Breast epithelium (tissue), 4 donors: ENCODE measurements around the gene ACOX3. TPM values are rescaled to one million over a fixed set of nuclear protein-coding genes. Genes with fewer than 3 reads are reported as not detected.
A peak's percentile ranks its signal among the peaks of the same experiment; 100 is the strongest.
"Not testable (repeated sequence)": the region's sequence is repeated elsewhere in the genome, so short reads cannot be mapped to it uniquely, and the experiment has no call there.

Experiments used
- DNase-seq, 2 donors: peaks; one replicate each; pipeline ENCODE4 v3.0.0-alpha.2; 2019; ENCODE audit warnings: low spot score in 2 of 2
- H3K27ac ChIP-seq, 2 donors: fragments of 200-600 bp; sonication (generic) in 1 of 2; one replicate each; pipeline ENCODE4 v1.5.1; 2016 to 2019; ENCODE audit warnings: mild to moderate bottlenecking in 1 of 2
- H3K27me3 ChIP-seq, 2 donors: fragments of 200-600 bp; sonication (generic) in 1 of 2; one replicate each; pipeline versions ENCODE4 v1.5.1 to v1.6.0; 2017 to 2019; ENCODE audit warnings: control low read depth in 1 of 2, mild to moderate bottlenecking in 1 of 2
- H3K36me3 ChIP-seq: fragments of 200-600 bp; one replicate; pipeline ENCODE4 v1.5.1; 2019
- H3K4me1 ChIP-seq, 2 donors: fragments of 200-600 bp; sonication (generic); one replicate each; pipeline ENCODE4 v1.5.1; 2016 to 2019; ENCODE audit warnings: control low read depth in 1 of 2
- H3K4me3 ChIP-seq, 3 donors: fragments of 200-600 bp; sonication (generic); 1 replicate in 2 of 3; 2 replicates in 1 of 3; pipeline ENCODE4 v1.5.1; 2016 to 2019; ENCODE audit warnings: mild to moderate bottlenecking in 3 of 3, moderate library complexity in 2 of 3
- H3K9me3 ChIP-seq, 2 donors: fragments of 200-600 bp; sonication (generic) in 1 of 2; one replicate each; pipeline ENCODE4 v1.5.1; 2016 to 2019; ENCODE audit warnings: control low read depth in 1 of 2
- POLR2A ChIP-seq: fragments of 450-650 bp; IDR thresholded peaks from one replicate; pipeline ENCODE4 v1.6.1; 2016; ENCODE audit warnings: antibody characterized with exemption, mild to moderate bottlenecking, moderate library complexity
- POLR2AphosphoS5 ChIP-seq, 3 donors: sonication (generic); formaldehyde crosslinking; IDR thresholded peaks; one replicate each; pipeline ENCODE4 v1.6.1; 2017; ENCODE audit warnings: antibody characterized with exemption in 3 of 3
- intact Hi-C: fragments of 100-400 bp; cut with DNase I; formaldehyde crosslinking; loops from one replicate; pipeline ENCODE4 v1.15.1; 2023; ENCODE audit warnings: low total_unique reads
- total RNA-seq, 3 donors: library from RNA; depleted of rRNA; stranded (reverse); fragments of >200 nt; gene quantifications; one replicate each; pipeline ENCODE4 v1.1.0, GENCODE V29; 2016
- TF ChIP-seq, protein P1 (sequence below), 3 donors: fragments of 450-650 bp; IDR thresholded peaks; one replicate each; pipeline ENCODE4 v1.5.1; 2016 to 2017; ENCODE audit warnings: antibody characterized with exemption in 3 of 3, mild to moderate bottlenecking in 3 of 3, moderate library complexity in 3 of 3

ACOX3 gene
- total RNA-seq, 3 donors from 2014 or later: 24.0 to 69.4 (median 47.9) TPM

DNA sequence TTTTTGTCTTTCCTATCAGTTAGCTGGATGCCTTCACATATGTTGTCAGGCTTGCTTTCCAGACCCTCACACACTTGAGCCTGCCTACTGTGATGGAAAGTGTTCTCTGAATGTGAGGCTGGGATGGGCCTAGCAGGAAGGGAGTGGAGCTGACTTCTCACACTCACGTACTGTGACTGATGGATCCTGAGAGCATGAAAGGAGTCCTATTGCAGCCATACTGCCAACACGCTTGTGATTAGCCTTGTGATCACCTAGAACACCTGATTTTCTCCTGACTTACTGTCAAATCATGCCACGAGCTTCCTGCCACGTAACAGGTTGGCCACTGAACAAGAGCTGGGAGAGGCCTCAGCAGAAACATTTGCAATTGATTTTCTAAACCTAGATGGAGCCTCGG, 49.9 kb downstream of the ACOX3 start:
- H3K27me3 ChIP-seq: no peaks in the 10 kb centered on the region
- H3K4me3 ChIP-seq: no peak overlapping the region
- intact Hi-C loops: no loop called here
- DNase-seq: no peak
- no peaks in the 10 kb centered on the region for H3K4me1 ChIP-seq
- peaks cover 8% of the 10 kb centered on the region for H3K36me3 ChIP-seq
- TF ChIP-seq, protein P1, sequence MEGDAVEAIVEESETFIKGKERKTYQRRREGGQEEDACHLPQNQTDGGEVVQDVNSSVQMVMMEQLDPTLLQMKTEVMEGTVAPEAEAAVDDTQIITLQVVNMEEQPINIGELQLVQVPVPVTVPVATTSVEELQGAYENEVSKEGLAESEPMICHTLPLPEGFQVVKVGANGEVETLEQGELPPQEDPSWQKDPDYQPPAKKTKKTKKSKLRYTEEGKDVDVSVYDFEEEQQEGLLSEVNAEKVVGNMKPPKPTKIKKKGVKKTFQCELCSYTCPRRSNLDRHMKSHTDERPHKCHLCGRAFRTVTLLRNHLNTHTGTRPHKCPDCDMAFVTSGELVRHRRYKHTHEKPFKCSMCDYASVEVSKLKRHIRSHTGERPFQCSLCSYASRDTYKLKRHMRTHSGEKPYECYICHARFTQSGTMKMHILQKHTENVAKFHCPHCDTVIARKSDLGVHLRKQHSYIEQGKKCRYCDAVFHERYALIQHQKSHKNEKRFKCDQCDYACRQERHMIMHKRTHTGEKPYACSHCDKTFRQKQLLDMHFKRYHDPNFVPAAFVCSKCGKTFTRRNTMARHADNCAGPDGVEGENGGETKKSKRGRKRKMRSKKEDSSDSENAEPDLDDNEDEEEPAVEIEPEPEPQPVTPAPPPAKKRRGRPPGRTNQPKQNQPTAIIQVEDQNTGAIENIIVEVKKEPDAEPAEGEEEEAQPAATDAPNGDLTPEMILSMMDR (IDR thresholded peaks at IDR 0.05): no peak
- TF ChIP-seq POLR2A (no peak), POLR2AphosphoS5 (IDR thresholded peaks at IDR 0.05) (no peak)
- no peak overlapping the region for H3K27ac ChIP-seq
- no peaks in the 10 kb centered on the region for H3K9me3 ChIP-seq

DNA sequence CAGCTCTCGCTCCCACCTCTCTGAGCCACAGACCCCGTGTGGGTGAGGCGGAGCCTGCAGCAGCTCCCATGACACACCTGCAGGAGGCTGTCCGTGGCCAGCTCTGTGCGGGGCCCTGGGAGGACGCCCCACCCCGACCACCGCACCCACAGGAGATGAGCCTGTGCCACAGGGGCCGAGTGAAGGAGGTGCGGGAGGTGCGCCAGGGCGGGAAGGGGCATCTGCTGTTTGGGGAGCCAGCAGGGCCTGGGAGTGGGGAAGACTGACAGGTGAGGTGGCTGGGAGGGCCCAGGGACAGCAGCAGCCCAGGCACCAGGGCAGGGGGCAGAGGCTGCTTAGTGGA, 52.0 kb downstream of the ACOX3 start:
- intact Hi-C loops: no loop called here
- TF ChIP-seq, protein P1 (IDR thresholded peaks at IDR 0.05): no peak
- TF ChIP-seq POLR2AphosphoS5 (IDR thresholded peaks at IDR 0.05) (no peak), POLR2A (no peak)
- no peaks in the 10 kb centered on the region for H3K4me1 ChIP-seq
- peaks cover 8% of the 10 kb centered on the region for H3K36me3 ChIP-seq
- no peaks in the 10 kb centered on the region for H3K27me3 ChIP-seq
- DNase-seq: no peak
- H3K27ac ChIP-seq: no peak overlapping the region
- H3K4me3 ChIP-seq: no peak overlapping the region
- no peaks in the 10 kb centered on the region for H3K9me3 ChIP-seq

DNA sequence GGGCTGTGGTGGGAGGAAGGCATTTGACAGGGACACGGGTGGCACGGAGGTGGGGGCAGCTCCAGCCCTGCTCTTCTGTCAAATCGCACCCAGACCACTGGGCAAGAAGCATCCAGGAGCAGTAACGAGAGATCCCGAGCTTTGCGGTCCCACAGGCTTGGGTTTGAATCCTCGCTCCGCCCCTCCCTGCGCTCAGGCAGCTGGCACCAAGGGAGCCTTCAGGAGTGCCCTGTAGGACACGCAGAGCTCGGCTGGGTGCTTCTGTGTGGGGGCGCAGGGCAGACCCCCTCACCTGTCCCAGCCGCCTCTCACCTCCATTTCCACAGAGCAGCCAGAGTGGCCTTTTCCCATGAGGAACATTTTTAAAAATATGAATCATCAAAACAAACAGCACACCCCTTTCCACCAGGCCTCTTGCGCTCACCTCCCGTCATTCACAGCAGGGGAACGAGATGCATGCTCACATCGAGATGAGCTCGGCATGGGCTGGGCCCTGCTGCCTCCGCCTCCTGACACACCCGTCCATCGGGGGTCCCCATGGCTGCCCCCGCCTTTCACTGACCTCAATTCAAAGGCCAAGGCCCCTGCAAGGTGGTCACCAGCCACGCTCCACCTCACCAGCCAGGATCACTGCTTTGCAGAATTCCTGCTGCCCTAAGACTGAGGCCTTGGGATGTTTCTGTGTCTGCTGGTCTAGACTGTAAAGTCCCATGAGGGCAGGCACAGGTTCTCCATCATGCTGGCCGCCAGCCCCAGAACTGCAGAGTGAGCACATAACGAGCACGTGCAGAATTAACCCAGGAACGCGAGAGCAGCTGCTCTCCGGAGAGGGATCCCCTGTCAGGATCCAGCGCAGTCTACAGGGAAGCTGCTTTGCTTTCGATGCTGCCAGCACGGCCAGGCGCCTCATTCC, 52.7 kb downstream of the ACOX3 start:
- no peaks in the 10 kb centered on the region for H3K9me3 ChIP-seq
- H3K36me3 ChIP-seq: peaks cover 8% of the 10 kb centered on the region
- no peaks in the 10 kb centered on the region for H3K27me3 ChIP-seq
- TF ChIP-seq, protein P1 (IDR thresholded peaks at IDR 0.05): no peak
- TF ChIP-seq POLR2AphosphoS5 (IDR thresholded peaks at IDR 0.05): no peak
- no peak for TF ChIP-seq POLR2A
- DNase-seq: no peak
- H3K4me1 ChIP-seq: no peaks in the 10 kb centered on the region
- no peak overlapping the region for H3K27ac ChIP-seq
- H3K4me3 ChIP-seq: no peak overlapping the region
- intact Hi-C loops: no loop called here

DNA sequence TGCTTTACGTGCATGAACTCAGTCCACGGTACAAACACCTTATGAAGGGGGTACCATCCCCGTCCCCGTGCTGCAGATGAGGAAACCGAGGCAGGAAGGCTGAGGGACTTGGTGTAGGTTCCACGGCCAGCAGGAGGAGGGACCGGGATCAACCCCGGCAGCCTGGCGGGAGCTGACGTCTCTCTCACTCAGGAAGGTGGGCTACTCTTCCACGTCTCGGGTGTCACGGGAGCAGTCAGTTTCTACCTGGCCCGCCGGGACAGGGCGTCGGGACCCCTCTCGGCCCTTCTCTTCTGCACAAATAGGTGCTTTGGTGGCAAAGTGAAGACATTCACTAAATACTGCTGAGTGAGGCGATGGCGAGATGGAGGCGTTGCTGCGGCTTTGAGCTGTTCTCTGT, 53.3 kb downstream of the ACOX3 start:
- no peaks in the 10 kb centered on the region for H3K27me3 ChIP-seq
- no peaks in the 10 kb centered on the region for H3K4me1 ChIP-seq
- H3K9me3 ChIP-seq: no peaks in the 10 kb centered on the region
- intact Hi-C loops: no loop called here
- H3K36me3 ChIP-seq: peaks cover 8% of the 10 kb centered on the region
- H3K27ac ChIP-seq: no peak overlapping the region
- DNase-seq: no peak
- TF ChIP-seq POLR2A (no peak), POLR2AphosphoS5 (IDR thresholded peaks at IDR 0.05) (no peak)
- TF ChIP-seq, protein P1 (IDR thresholded peaks at IDR 0.05): no peak
- no peak overlapping the region for H3K4me3 ChIP-seq

DNA sequence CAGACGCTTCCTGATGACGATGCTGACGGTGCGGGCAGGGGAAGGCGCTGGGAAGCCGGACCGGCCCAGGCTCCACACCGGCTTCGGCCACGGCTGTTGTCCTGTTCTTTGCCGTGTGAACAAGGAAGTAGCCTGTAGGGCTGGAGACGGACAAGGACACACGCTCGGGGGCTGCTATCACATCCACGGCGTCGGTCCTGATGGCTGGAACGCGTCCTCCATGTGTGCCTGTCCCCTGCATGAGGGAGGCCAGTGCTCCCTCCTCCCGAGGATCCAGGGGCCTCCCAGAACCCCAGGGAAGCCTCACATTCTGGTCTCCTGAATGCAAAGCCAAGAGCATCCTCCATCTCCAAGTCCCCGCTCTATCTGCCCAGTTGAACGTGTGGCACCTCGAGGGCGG, 53.8 kb downstream of the ACOX3 start:
- no peak for TF ChIP-seq POLR2AphosphoS5 (IDR thresholded peaks at IDR 0.05)
- TF ChIP-seq, protein P1 (IDR thresholded peaks at IDR 0.05): no peak
- TF ChIP-seq POLR2A: no peak
- H3K36me3 ChIP-seq: peaks cover 8% of the 10 kb centered on the region
- H3K27ac ChIP-seq: no peak overlapping the region
- no peak for DNase-seq
- H3K9me3 ChIP-seq: no peaks in the 10 kb centered on the region
- intact Hi-C loops: no loop called here
- no peaks in the 10 kb centered on the region for H3K27me3 ChIP-seq
- H3K4me1 ChIP-seq: no peaks in the 10 kb centered on the region
- H3K4me3 ChIP-seq: no peak overlapping the region

DNA sequence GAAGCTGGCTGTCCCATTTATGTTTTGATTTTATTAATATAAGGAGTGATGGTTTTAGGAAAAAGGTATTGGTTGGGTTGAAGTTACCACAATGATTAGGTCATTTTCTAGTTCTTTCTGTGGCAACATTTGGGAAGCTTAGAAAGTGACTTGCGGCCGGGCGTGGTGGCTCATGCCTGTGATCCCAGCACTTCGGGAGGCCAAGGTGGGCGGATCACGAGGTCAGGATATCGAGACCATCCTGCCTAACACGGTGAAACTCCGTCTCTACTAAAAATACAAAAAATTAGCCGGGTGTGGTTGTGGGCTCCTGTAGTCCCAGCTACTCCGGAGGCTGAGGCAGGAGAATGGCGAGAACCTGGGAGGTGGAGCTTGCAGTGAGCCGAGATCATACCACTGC, 54.4 kb downstream of the ACOX3 start:
- H3K9me3 ChIP-seq, DNase-seq, H3K27me3 ChIP-seq, H3K4me3 ChIP-seq, intact Hi-C loops, H3K4me1 ChIP-seq, H3K36me3 ChIP-seq: not testable (repeated sequence)
- peak overlapping the region in 1 of 2 donors; percentile 25 for H3K27ac ChIP-seq
